HG03045 (cell line): ENCODE results near the gene FUOM.
"Not testable (repeated sequence)": the region's sequence is repeated elsewhere in the genome, so short reads cannot be mapped to it uniquely, and the experiment has no call there.

ENCODE experiments used
- ATAC-seq: cut with Tn5 transposase; IDR thresholded peaks from one replicate; pipeline ENCODE4 v1.9.1; 2021; ENCODE audit warnings: mild to moderate bottlenecking, moderate library complexity; ENCODE audit not compliant: unreplicated experiment

FUOM gene

GRCh38 chr10:133370030-133370786 lies 12.4 kb upstream of the FUOM start:
- no peak for ATAC-seq

GRCh38 chr10:133368153-133368552 lies 10.3 kb upstream of the FUOM start:
- no peak for ATAC-seq

GRCh38 chr10:133367461-133367860 lies 9.6 kb upstream of the FUOM start:
- ATAC-seq = not testable (repeated sequence)

GRCh38 chr10:133366751-133367150 lies 8.9 kb upstream of the FUOM start:
- no peak for ATAC-seq

- ATAC-seq = no peak
Observed at GRCh38 chr10:133366130-133366478, 8.3 kb upstream of the FUOM start.

GRCh38 chr10:133365461-133366129 lies 7.8 kb upstream of the FUOM start:
- no peak for ATAC-seq

- ATAC-seq = no peak
Observed at GRCh38 chr10:133364645-133365431, 7.0 kb upstream of the FUOM start.

GRCh38 chr10:133362846-133363245 lies 5.0 kb upstream of the FUOM start:
- ATAC-seq = no peak

GRCh38 chr10:133361773-133362441 lies 4.1 kb upstream of the FUOM start:
- ATAC-seq = no peak

GRCh38 chr10:133361227-133361626 lies 3.4 kb upstream of the FUOM start:
- no peak for ATAC-seq

- no peak for ATAC-seq
Observed at GRCh38 chr10:133359972-133360610, 2.3 kb upstream of the FUOM start.

- ATAC-seq = no peak
Observed at GRCh38 chr10:133359554-133359971, 1.7 kb upstream of the FUOM start.

GRCh38 chr10:133358925-133359310 lies 1.1 kb upstream of the FUOM start:
- no peak for ATAC-seq

GRCh38 chr10:133358162-133358924 lies 524 bp upstream of the FUOM start:
- ATAC-seq = no peak

GRCh38 chr10:133356549-133357284 lies 1.1 kb downstream of the FUOM start:
- ATAC-seq = no peak

GRCh38 chr10:133355991-133356390 lies 1.8 kb downstream of the FUOM start:
- ATAC-seq = no peak

- no peak for ATAC-seq
Observed at GRCh38 chr10:133355266-133355665, 2.6 kb downstream of the FUOM start.

- no peak for ATAC-seq
Observed at GRCh38 chr10:133354672-133355240, 3.1 kb downstream of the FUOM start.

- ATAC-seq = no peak
Observed at GRCh38 chr10:133353988-133354605, 3.7 kb downstream of the FUOM start.
